Left hindlimb (tissue), 1 donor: ENCODE measurements around the gene OPCML.

Experiments used
- DNase-seq: peaks from one replicate; pipeline ENCODE4 v3.0.0-alpha.2; 2018

The OPCML gene

DNA sequence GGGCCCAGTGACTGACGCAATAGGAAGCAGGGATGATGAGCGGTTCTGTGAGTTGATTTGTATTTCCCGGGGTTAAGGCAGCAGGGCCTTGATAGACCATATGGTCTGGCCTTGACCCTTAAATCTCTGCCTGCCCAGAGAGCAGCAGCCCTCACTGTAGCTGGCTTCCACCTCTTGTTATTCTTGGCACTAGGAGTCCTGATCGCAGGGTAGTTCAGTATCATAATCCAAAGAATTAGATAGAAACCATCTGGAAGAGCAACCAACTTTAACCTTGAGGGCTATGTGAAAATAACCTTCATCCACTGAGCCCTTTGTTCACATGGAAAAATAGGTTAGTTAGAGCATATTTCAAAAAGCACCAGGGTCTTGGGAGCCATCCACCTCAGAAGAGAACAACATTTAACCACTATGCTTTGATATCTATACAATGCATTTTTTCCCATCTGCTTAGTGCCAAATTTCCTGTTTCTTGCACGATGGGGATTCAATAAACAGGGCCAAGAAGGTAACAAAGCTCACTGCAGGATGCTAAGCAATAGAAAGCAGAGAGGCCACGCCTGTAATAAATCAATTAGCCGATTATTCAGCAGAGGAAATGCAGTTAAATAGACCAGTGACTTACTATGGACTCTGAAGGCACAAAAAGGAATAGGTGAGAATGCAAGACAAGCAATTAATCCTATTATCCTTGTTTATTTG is 761.3 kb downstream of the OPCML start:
- no peak for DNase-seq

DNA sequence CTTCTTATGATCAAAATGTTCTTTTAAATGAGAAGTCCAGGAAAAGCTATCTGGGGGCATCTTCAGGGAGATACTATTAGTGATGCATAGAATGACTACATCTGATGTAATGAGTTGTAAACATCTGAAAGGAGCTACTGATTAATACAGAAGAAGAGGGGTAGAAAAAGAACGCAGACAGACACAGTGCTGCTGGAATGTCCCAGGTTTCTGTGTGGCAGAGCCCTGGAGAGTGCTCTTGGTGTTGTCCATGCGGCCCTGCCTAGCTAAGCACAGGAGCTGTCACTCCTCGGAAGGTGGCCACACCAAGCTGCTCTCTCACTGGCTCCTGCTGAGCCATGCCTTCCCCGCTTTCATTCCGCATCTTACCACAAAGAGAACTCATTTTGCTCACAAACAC is 768.8 kb downstream of the OPCML start:
- DNase-seq, result no peak

GRCh38 chr11:132755934-132756333 is 776.4 kb downstream of the OPCML start:
- no peak for DNase-seq

GRCh38 chr11:132751516-132752250 is 780.6 kb downstream of the OPCML start:
- no peak for DNase-seq

DNA sequence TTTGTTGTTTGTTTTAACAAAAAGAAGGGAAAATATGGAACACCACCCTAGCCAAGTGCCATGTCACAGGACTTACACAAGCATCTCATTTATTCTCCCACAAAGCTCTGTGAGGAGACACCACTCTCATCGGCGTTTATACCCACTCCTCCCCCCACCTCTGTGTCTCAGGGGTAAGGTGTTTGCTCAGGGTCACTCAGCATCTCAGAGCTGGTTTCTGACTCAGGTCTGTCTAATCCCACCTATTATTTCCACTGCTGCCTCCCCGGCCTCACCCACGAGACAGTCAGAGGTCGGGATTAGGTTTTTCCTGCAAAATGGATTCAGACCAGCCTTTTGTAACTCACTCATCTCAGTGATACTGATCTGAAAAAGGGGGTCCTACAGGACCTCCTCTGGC is 786.0 kb downstream of the OPCML start:
- DNase-seq, result no peak

DNA sequence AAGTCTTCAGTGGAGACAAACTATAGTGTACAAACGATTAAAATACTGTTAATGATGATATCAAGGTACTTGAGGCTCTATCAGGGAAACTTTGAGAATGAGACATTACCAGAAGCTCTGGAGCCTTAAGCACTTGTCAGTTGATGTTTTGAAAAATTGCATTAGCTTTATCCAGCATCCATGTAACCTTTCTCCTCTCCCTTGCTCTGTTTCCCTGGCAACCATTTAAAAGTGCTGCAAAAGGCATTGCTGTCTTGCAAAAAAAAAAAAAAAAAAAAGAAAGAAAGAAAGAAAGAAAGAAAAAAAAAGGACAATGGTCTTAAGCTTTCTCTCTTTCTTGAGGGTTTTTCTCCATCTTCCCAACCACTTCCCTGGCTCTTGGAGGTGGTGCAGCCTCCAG is 787.0 kb downstream of the OPCML start:
- no peak for DNase-seq

- no peak for DNase-seq
Measured at GRCh38 chr11:132744771-132745170, 787.5 kb downstream of the OPCML start.

DNA sequence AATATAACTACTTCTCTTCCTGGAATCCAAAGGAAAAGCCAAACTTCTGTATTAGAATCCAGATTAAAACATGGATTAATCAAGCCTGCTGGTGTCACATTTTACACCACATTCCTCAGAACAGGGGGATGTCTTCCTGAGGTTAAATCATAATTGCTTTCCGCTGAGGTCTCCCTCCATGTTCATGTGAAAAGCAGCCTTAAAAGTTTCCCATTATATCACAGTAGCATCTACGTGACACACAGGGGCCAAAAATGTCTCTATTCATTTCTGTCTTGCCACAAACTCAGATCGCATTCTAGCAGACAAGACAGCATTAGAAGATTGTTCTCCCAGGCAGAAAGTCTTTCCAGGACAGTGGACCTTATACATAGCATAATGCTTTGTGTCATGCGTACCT is 788.7 kb downstream of the OPCML start:
- DNase-seq, result no peak

DNA sequence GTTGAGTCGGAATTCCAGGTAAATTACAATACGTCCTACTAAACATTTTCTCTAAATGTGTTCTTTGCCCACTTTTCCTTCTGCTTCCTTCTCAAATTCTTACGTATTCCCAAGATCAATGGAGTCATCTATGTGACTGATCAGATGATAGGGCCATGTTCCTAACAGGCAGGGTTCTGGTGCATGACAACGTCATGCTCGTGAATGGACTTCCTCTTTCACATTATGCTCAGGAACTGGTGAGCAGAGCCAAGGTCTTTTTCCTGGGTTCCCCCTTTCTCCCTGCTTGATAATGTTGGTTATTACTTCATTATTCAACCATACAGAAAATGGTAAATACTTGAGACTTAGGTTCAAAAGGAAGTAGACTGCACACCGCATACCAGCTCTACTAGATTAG is 789.4 kb downstream of the OPCML start:
- no peak for DNase-seq

- DNase-seq, result no peak
Measured at GRCh38 chr11:132734217-132734616, 798.1 kb downstream of the OPCML start.

DNA sequence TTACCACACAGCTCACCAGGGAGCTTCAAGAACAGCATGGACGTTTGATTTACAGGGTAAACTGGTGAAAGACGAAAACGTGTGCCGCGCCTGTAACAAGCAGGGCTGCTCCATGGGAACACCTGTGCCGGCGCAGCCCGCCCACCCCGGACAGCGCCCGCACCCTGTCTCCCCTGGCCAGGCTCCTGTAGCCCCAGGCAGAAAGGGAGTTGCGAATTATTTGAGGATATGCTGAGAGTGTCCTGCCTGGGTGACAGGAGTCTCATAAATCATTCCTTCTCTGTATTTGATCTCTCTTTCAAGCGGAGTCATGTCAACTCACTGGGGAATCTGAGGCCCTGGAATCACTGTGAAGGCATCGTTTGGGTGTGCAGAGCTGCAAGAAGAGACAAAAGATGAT is 804.3 kb downstream of the OPCML start:
- no peak for DNase-seq

- DNase-seq, result no peak
Measured at GRCh38 chr11:132721526-132721925, 810.8 kb downstream of the OPCML start.

GRCh38 chr11:132719684-132720083 is 812.6 kb downstream of the OPCML start:
- no peak for DNase-seq

- DNase-seq, result peak; percentile 40
Measured at GRCh38 chr11:132718711-132719671, 813.3 kb downstream of the OPCML start.

- no peak for DNase-seq
Measured at GRCh38 chr11:132717824-132718223, 814.5 kb downstream of the OPCML start.

GRCh38 chr11:132716037-132716436 is 816.3 kb downstream of the OPCML start:
- DNase-seq, result no peak

GRCh38 chr11:132714859-132715440 is 817.4 kb downstream of the OPCML start:
- no peak for DNase-seq

DNA sequence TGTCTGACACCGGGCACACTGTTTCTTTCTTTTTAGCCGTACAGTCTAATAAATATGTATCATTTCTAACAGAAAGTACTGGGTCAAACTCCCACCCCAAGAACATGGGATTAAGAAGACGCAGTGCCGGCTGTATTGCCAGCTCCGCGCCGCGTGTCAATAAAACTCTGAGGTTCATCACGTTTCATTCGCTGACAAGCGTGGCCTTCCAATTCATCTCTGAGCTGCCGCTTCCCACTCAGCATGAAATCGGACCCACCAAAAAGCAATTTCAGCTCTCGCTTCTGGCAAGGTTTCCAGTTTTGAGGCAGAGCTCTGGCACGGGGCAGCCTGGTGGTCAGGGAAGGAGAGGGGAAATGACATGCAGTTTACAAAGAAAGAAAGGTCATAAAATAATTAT is 819.8 kb downstream of the OPCML start:
- DNase-seq, result no peak

GRCh38 chr11:132704781-132705375 is 827.4 kb downstream of the OPCML start:
- no peak for DNase-seq

- DNase-seq, result no peak
Measured at GRCh38 chr11:132692891-132693290, 839.4 kb downstream of the OPCML start.

DNA sequence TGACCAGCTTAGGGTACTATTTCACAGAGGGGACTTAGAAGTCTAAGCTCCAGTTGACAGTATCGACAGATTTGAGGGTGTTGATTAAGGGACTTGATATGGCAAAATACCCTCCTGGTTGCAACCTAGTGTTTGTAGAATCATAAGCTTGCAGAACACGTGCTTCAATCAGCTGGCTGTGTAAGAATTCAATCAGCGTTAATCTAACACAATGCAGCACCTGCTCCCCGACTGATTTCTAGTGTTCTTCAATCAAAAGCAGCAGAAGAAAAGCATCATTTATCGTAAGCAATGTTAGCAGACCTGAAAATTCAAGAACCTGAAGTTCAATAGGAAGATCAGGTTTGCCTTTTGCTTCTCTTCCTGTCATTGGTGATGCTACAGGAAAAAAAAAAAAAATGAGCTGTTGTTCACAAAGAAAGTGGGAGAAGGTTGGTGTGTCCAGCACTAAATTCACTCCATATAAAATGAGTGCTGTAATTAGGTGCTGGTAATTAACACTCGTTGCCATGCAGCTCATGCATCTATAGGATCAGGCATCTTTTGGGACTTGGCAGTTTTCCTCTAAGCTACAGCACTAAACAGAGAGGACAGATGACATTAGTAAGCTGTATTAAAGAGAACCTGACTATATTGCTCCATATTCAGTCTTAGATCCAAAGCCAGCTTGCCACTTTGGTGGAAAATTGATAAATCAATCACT is 840.3 kb downstream of the OPCML start:
- DNase-seq, result no peak

DNA sequence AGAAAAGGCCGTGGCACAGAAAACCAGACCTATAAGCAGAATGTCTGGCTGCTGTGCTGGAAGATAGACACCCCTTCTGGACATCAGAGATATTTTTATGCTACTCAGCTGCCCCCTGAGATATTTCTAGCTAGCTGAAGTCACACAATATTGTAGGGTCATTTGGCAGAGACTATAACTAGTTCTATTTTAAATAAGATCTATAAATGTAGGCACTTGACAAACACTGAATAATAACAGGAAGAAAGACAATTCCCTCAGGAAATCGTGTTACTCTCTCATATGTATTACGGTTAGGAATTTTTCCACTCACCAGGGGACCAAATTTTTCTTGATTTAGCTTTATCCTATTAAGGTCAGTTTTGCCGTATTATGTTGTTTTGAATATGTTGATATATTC is 845.4 kb downstream of the OPCML start:
- no peak for DNase-seq
